Activated naive CD4-positive, alpha-beta T cell treated with anti-CD3 and anti-CD28 coated beads, Interleukin-2, amount 50 U/mL, for 24 hours (primary cell): ENCODE data around the gene CAPN5.
"Not testable (repeated sequence)": the region's sequence is repeated elsewhere in the genome, so short reads cannot be mapped to it uniquely, and the experiment has no call there.

Experiments
- H3K27ac Mint-ChIP-seq: one replicate; pipeline ENCODE4 v1.8.0; 2021; ENCODE audit warnings: mild to moderate bottlenecking, mixed read lengths
- H3K27me3 Mint-ChIP-seq: one replicate; pipeline ENCODE4 v1.8.0; 2021; ENCODE audit warnings: mixed read lengths
- H3K36me3 Mint-ChIP-seq: one replicate; pipeline ENCODE4 v1.8.0; 2021; ENCODE audit warnings: mixed read lengths
- H3K4me1 Mint-ChIP-seq: one replicate; pipeline ENCODE4 v1.8.0; 2021; ENCODE audit warnings: mixed read lengths
- H3K4me3 Mint-ChIP-seq: one replicate; pipeline ENCODE4 v1.8.0; 2021; ENCODE audit warnings: mild to moderate bottlenecking, mixed read lengths
- H3K9me3 Mint-ChIP-seq: one replicate; pipeline ENCODE4 v1.8.0; 2021; ENCODE audit warnings: mixed read lengths

Gene CAPN5

DNA sequence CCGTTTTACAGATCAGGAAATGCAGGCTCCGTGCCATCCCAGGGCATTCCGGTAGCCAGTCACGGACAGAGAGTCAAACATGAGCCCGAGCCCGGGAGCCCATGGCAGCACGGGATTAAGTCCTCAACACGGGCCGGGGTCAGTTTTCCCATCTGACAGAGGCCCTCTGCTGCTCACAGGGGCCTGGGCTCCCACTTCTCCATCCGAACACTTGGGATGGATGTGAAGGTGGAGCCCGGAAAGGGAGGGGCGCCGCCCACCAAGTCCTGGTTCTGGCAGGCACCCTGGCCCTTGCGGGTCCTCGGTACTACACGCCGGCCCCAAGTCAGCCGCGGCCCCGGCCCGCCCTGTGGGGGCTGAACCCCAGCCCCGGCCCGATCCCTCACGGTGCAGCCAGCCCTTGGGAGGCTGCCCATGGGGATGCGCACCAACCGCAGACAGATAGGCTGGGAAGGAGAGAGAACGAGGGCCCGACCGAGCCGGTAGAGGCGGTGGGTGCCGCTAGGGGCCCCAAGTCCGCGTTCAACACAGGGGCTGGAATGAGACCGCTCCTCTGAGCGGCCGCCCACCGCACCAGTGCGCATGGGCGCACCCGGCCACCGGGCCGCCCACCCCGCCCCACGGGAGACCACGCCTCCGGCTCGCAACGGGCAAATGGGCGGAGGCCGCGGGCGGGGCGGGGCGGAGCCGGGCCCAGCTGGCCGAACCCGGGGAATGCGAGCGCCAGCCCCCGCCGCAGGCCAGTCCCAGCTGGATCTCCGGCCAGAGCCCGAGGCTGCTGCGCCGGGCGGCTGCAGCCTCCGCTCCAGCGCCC, at the start of gene CAPN5:
TSS of gene CAPN5 (plus strand) at position 743 of the 814 bp plus-strand sequence. CDS start 17,916 bp downstream, outside the sequence.
- Mint-ChIP-seq H3K4me1 (peaks cover 17% of the 10 kb centered on the region), H3K4me3 (peak within 1 kb of the TSS; percentile 91), H3K36me3 (no peaks in the 10 kb centered on the region), H3K27me3 (no peaks in the 10 kb centered on the region), H3K9me3 (no peaks in the 10 kb centered on the region), H3K27ac (peak within 1 kb of the TSS; percentile 30)

DNA sequence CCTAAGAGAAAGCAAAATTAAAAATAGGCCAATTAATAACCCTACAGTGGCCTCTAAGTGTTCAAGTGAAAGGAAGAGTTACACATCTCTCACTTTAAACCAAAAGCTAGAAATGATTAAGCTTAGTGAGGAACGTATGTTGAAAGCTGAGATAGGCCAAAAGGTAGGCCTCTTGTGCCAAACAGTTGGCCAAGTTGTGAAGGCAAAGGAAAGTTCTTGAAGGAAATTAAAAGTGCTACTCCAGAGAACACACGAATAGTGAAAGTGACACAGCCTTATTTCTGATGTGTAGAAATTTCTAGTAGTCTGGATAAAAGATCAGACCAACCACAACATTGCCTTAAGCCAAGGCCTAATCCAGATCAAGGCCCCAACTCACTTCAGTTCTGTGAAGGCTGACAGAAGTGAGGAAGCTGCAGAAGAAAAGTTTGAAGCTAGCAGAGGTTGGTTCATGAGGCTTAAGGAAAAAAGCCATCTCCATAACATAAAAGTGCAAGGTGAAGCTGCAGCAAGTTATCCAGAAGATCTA, 48.3 kb upstream of the CAPN5 start:
- not testable (repeated sequence) for H3K27me3 Mint-ChIP-seq, H3K9me3 Mint-ChIP-seq, H3K36me3 Mint-ChIP-seq, H3K4me3 Mint-ChIP-seq, H3K4me1 Mint-ChIP-seq
- peak overlapping the region; percentile 51 for H3K27ac Mint-ChIP-seq

DNA sequence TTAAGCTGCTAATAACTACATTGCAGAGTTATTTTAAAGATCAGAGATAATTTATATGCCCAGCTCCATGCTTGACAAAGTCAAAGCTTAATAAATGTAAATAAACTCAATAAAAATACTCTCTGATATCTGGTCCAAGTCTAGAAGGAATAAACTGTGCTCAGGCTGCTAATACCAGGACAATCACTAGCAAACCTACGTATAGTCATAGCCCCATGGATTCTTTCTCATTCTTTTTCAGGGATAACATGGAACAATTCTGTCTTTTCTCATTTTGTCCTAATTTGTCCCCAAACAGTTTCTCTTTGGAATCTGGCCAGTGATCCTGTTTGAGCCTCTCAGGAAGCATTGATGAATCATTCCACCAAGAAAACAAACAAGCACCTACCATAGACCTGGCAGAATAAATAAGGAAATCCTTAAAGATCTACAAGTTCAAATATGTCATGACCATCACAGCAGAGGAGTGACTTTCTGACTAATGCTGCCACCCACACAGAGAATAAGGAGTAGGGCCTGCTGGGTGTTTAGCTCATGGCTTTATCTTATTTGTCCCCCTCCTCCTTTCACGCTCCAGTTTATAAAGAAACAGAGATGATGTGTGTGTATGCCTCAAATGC, 46.7 kb upstream of the CAPN5 start:
- no peak overlapping the region for H3K27ac Mint-ChIP-seq
- no peak overlapping the region for H3K4me3 Mint-ChIP-seq

DNA sequence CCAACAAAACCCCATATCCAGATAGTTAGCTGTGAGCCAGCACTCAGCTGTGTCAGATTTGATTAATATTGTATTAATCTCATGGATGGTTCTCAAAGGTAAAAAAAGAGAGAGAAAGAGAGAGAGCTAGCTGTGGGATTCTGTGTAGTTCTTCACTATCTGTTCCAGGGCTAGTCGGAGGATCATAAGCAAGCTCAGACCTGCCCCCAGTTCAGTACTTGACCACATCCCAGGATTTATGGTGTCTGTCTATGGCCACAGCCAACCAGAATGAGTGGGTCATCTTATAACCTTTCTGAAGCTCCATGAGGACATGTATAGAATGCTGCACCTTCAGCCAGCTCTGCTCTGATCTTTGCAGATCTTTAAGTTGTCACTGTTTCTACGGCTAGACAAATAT, 46.0 kb upstream of the CAPN5 start:
- H3K27me3 Mint-ChIP-seq, result no peaks in the 10 kb centered on the region
- no peaks in the 10 kb centered on the region for H3K9me3 Mint-ChIP-seq
- peaks cover 2% of the 10 kb centered on the region for H3K36me3 Mint-ChIP-seq
- H3K4me3 Mint-ChIP-seq, result no peak overlapping the region
- no peak overlapping the region for H3K27ac Mint-ChIP-seq
- no peaks in the 10 kb centered on the region for H3K4me1 Mint-ChIP-seq

More for the DNA sequence above, 46.7 kb upstream of the CAPN5 start:
- Mint-ChIP-seq H3K36me3 (peaks cover 2% of the 10 kb centered on the region), H3K4me1 (no peaks in the 10 kb centered on the region), H3K9me3 (no peaks in the 10 kb centered on the region), H3K27me3 (no peaks in the 10 kb centered on the region)

DNA sequence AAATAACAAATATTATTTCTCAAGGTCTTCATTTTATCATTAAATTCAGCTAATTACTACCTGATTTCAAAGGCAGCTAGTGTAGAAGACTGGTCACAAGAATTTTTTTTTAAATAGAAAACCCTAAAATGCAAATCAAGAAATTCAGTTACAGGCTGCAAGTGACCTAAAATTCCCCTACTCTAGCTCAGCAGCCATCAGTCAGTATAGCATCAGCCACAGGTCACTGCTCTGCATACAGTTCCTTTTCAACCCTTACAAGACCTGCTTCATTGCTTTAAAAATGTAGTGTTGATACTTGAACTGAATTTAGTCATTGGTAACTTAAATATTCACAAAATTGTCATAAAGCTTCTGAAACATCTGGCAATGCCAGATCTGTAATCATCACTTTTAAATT, 42.0 kb upstream of the CAPN5 start:
- Mint-ChIP-seq H3K27ac (no peak overlapping the region), H3K36me3 (no peaks in the 10 kb centered on the region), H3K9me3 (no peaks in the 10 kb centered on the region), H3K4me3 (no peak overlapping the region), H3K4me1 (no peaks in the 10 kb centered on the region), H3K27me3 (peaks cover 8% of the 10 kb centered on the region)

DNA sequence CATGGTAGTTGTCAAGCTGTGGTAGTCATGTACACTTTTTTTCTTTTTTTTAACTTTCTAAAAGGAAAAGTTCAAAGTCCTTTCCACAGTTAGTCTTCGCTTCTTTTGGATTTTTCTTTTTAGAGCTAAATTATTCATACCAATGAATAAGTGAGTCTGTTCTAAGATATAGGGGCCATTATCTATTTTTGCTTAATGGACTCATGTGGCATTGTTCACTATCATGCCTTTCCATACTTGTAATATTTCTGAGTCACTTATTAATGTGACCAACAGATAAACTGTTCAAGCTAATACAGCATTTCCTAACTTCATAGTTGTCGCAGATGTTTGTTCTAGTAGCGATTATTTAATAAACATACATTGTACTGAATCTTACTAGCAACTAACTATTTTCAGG, 40.5 kb upstream of the CAPN5 start:
- H3K36me3 Mint-ChIP-seq, result no peaks in the 10 kb centered on the region
- H3K4me3 Mint-ChIP-seq, result no peak overlapping the region
- H3K27ac Mint-ChIP-seq, result no peak overlapping the region
- peaks cover 13% of the 10 kb centered on the region for H3K27me3 Mint-ChIP-seq
- H3K9me3 Mint-ChIP-seq, result no peaks in the 10 kb centered on the region
- no peaks in the 10 kb centered on the region for H3K4me1 Mint-ChIP-seq

DNA sequence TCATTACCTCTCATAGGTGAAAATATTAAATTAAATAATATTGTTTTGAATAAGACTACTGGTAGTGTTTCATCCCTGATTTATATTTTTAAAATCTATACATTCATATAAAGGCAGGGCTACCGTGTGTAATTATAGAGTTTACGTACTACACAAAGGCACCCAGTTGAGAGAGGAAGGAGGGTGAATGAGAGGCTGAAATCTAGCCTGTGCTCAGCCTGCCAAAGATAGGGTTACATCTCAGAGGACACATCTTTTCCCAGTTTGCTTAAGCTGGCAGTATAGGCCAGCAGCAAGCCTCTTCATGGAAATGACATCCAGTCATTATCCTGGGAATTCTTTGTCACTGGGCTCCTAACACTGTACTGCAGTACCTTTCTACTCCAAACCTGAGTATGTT, 40.0 kb upstream of the CAPN5 start:
- Mint-ChIP-seq H3K27me3 (peaks cover 15% of the 10 kb centered on the region), H3K27ac (no peak overlapping the region), H3K4me1 (no peaks in the 10 kb centered on the region), H3K36me3 (no peaks in the 10 kb centered on the region), H3K4me3 (no peak overlapping the region), H3K9me3 (no peaks in the 10 kb centered on the region)

DNA sequence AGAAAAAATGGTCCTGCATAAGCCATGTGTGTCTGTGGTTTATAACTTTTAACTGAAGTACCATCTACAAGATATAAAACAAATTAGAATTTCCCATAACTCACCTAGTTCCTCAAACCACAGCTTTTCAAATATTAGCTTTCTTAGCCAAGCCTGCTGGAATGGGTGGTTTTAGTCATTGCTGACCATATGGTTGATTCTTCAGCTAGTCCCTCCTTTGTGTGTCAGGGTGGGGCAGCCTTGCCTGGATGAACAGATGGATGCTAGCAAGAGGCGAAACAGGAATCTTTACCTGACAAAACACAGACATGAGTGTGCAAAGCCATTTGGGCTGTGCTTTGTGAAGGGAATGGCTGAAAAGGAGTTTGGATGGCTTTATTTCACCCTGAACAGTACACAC, 39.5 kb upstream of the CAPN5 start:
- Mint-ChIP-seq H3K36me3 (no peaks in the 10 kb centered on the region), H3K27ac (no peak overlapping the region), H3K9me3 (no peaks in the 10 kb centered on the region), H3K27me3 (peaks cover 15% of the 10 kb centered on the region), H3K4me1 (no peaks in the 10 kb centered on the region), H3K4me3 (no peak overlapping the region)

DNA sequence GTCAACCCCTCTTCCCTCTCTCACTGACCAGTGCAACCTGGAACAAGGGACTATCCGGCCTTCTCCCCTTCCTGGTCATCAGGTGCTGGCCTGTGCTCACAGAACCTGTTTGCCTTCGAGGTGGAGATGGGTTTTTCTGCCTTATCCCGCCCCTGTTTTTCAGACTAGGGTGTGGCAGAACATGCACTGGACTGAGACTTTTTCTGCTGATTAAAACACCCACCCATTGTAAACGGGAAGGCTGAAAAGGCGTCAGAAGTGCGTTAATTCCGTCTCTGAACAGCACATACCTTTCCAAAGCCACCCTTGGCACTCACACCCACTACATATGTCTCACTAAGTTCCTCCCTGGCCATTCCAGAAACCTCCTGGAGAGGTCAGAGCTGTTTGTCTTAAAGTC, 36.9 kb upstream of the CAPN5 start:
- Mint-ChIP-seq H3K4me3 (no peak overlapping the region), H3K36me3 (no peaks in the 10 kb centered on the region), H3K27ac (no peak overlapping the region), H3K4me1 (no peaks in the 10 kb centered on the region), H3K9me3 (no peaks in the 10 kb centered on the region), H3K27me3 (peaks cover 15% of the 10 kb centered on the region)

DNA sequence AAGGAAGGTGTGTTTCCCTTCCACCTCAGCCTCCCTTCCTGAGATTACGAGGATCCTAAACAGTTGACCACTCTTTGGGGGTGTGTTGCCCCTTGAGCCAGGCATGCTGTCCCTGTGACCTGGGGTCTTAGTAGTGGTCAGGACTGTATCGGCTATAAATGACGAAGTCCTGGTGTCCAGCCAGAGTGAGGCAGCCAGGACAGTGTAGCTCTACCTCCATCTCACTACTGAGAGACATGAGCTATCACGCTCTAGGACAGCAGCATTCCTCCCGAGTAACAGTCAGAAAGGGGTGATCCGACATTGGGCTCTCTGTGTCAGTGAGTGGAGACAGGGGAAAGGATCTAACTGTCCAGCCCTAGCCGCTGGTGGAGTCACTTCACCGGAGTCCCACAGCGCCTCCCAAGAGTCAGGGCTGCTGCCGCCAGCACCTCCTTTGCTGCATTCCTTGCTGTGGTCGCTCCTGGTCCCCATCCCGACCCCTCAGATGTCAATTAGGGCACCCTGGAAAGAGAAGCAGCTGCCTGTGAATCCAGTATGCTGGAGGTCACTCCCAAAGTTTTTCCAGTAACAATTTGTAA, 35.8 kb upstream of the CAPN5 start:
- no peaks in the 10 kb centered on the region for H3K4me1 Mint-ChIP-seq
- no peaks in the 10 kb centered on the region for H3K36me3 Mint-ChIP-seq
- H3K4me3 Mint-ChIP-seq, result no peak overlapping the region
- H3K27ac Mint-ChIP-seq, result no peak overlapping the region
- no peaks in the 10 kb centered on the region for H3K9me3 Mint-ChIP-seq
- H3K27me3 Mint-ChIP-seq, result peaks cover 15% of the 10 kb centered on the region

DNA sequence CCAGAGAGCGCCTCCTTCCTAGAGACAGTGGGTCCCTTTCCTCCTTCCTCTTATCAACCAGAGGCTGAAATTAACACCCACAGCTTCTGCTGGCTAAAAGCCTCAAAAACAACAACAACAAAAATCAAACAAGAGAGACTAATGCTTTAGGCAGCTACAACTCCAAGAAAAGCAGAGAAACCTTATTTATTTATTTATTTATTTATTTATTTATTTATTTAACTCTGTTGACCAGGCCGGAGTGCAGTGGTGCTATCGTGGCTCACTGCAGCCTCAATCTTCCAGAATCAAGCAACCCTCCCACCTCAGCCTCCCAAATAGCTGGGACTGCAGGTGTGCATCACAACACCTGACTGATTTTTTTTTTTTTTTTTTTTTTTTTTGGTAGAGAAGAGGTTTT, 35.2 kb upstream of the CAPN5 start:
- H3K27me3 Mint-ChIP-seq, result peaks cover 19% of the 10 kb centered on the region
- no peaks in the 10 kb centered on the region for H3K4me1 Mint-ChIP-seq
- no peak overlapping the region for H3K27ac Mint-ChIP-seq
- H3K4me3 Mint-ChIP-seq, result no peak overlapping the region
- no peaks in the 10 kb centered on the region for H3K36me3 Mint-ChIP-seq
- H3K9me3 Mint-ChIP-seq, result no peaks in the 10 kb centered on the region

DNA sequence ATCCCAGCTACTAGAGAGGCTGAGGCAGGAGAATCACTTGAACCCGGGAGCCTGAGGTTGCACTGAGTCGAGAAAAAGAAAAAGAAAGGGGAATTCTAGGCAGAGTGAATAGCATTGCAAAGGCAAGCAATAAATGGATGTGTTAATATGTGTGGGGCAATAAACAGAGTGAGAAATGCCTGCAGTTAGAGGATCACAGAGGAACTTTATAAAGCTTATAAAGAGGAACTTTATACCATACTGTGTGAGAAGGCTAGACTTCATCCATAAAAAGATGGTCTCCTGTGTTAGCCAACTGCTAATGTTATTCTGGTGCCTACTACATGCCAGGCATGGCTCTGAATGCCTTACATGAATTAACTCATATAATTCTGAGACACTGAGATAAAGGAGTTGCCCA, 31.7 kb upstream of the CAPN5 start:
- peaks cover 29% of the 10 kb centered on the region for H3K27me3 Mint-ChIP-seq
- H3K27ac Mint-ChIP-seq, result no peak overlapping the region
- H3K9me3 Mint-ChIP-seq, result no peaks in the 10 kb centered on the region
- H3K4me1 Mint-ChIP-seq, result no peaks in the 10 kb centered on the region
- no peaks in the 10 kb centered on the region for H3K36me3 Mint-ChIP-seq
- H3K4me3 Mint-ChIP-seq, result no peak overlapping the region

DNA sequence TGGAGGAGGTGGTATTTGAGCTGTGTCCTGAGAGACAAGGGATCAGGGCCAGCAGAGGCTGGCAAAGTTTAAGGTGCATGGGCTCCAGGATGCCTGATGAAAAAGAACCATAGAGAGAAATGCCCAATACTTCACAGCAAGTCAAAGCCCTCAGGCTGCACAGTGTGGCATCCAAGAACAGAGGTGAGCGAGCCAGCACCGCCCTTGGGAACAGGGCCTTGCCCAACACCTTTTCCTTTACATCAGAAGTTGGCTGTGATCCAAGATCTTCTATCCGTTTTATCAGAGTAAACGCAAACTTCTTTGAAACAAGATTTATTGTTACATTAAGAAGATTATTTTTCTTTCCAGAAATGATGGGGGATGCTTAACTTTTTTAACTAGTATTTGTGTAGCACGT, 31.2 kb upstream of the CAPN5 start:
- H3K9me3 Mint-ChIP-seq, result no peaks in the 10 kb centered on the region
- H3K4me1 Mint-ChIP-seq, result no peaks in the 10 kb centered on the region
- no peak overlapping the region for H3K4me3 Mint-ChIP-seq
- H3K36me3 Mint-ChIP-seq, result no peaks in the 10 kb centered on the region
- H3K27ac Mint-ChIP-seq, result no peak overlapping the region
- H3K27me3 Mint-ChIP-seq, result peaks cover 25% of the 10 kb centered on the region

DNA sequence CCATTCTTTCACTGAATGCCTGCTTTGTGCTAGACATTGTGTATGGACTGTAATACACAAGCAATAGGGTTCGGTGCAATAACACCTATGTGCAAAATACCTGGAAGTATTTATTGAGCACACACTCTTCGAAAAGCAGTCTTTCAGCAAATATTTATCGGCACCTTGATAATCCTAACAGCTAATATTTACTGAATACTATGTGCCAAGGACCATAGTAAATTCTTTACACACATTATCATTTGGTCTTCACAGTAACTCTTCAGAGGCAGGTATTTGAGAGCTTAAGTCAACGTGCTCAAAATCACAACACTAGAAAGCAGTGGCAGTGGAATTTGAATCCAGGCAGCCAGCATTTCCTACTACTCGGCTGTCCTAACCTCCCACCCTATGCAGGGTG, 30.4 kb upstream of the CAPN5 start:
- no peaks in the 10 kb centered on the region for H3K9me3 Mint-ChIP-seq
- H3K36me3 Mint-ChIP-seq, result no peaks in the 10 kb centered on the region
- H3K4me1 Mint-ChIP-seq, result no peaks in the 10 kb centered on the region
- H3K27ac Mint-ChIP-seq, result no peak overlapping the region
- H3K4me3 Mint-ChIP-seq, result no peak overlapping the region
- peaks cover 29% of the 10 kb centered on the region for H3K27me3 Mint-ChIP-seq

DNA sequence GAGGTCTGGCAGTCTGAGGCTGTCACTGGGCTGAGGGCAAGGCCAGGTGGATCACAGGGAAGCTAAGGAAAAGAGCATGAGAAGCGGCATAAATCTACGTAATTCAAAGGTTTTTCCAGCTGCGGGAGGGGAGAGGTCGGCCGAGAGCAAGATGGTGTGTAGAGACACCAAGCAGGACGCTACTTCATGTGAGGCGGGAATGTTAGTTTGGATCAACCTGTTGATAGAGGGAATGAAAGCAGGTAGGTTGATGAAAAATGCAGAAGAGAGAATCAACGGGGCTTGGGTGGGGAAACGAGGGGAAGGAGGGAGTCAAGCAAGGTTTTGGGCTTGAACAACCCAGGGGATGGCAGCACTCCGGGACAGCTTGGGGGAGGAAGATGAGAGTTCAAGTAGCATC, 29.7 kb upstream of the CAPN5 start:
- Mint-ChIP-seq H3K27me3 (peaks cover 28% of the 10 kb centered on the region), H3K9me3 (no peaks in the 10 kb centered on the region)

More for the DNA sequence above, 29.7 kb upstream of the CAPN5 start:
- Mint-ChIP-seq H3K36me3 (no peaks in the 10 kb centered on the region), H3K27ac (no peak overlapping the region), H3K4me3 (no peak overlapping the region), H3K4me1 (no peaks in the 10 kb centered on the region)
